GM18526 (cell line): ENCODE results near the gene CLDN3.

Source experiments
- POLR2A ChIP-seq: IDR thresholded peaks from 3 replicates; pipeline ENCODE4 v1.6.1; 2011; ENCODE audit not compliant: insufficient read length; ENCODE audit errors: extremely low read depth

The CLDN3 gene

DNA sequence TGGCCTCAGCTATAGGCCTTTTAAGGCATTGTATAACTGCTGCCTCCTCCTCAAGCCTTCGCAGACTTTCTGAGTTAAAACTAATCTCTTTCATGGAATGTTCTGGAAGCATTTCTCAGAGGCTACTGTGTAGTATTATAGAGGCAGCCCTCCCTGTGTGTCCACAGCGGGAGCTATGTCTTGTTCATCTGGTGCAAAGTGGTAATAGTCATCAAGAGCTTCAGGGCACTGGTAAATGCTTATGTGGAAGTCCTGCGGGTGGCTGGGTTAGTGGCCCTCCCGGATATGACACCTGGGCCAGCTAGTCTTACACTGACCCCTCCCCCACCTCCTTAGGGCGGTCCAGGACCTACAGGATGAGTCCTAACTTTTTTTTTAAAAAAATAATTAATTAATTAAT, 29.3 kb downstream of the CLDN3 start:
- no peak for TF ChIP-seq POLR2A

DNA sequence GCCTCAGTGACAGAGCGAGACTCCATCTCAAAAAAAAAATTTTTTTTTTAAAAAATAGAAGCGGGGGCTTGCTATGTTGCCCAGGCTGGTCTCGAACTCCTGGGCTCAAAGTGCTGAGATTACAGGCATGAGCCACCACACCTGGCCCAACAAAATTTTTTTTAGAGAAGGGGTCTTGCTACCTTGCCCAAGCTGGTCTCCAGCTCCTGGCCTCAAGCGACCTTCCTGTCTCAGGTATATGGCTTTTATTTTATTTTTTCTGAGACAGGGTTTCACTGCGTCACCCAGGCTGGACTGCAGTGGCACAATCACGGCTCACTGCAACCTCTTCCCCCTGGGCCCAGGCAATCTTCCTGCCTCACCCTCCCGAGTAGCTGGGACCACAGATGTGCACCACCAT, 29.9 kb downstream of the CLDN3 start:
- TF ChIP-seq POLR2A, result no peak

DNA sequence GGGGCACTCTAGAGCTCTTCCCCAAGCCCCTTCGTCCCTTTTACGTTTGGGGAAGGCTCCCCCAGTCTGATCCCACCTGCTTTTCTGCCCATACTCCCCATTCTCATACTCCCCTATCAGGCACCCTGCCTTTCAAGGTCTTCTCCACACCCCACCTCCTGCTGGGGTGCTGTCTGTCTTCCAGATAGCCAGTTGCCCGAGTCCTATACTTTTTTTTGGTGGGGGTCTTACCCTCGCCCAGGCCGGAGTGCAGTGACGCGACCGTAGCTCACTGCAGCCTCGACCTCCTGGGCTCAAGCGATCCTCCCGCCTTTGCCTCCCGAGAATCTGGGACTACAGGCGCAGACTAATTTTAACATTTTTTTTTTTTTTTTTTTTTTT, 30.7 kb downstream of the CLDN3 start:
- no peak for TF ChIP-seq POLR2A

DNA sequence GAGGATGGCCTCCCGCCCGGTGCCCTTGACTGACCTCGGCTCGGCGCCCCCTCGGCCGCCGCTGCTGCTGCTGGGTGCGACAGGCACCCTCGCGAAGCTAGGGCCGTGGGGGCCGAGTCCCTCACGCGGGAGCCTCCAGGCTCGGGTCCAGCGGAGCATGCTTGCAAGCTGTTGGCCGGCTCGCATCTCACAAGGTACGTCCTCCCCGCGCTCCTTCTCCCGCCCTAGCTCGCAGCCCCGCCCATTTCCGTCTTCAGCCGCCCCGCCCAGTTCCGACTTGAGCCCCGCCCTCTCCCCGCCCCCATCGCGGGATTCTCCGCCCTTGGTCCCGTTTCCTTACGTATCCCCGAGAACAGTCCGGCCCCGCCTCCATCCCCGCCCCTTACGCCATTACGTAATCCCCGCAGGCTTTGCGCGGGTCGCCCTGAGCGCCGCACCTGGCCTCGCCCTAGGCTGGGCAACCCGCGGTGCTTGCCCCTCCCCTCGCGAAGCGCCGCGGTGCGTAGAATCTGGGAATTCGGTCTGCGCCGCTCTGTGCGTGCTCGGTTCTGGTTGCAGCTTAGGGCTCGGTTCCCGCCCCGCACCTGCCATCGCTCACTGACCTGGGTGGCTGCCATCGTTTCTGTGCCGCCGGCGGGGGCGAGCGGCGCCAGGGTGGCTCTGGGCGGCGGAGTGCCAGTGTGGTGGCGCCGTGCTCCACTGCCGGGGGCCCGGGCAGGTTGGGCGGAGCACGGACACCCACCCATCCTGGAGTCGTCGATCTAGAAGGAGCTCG, 31.3 kb downstream of the CLDN3 start, which contains the start of gene ABHD11:
ABHD11 (minus strand) TSS at position 191 of the 775 bp plus-strand sequence; CDS start at position 159, 32 bp downstream.
- TF ChIP-seq POLR2A, result peak; percentile 87

DNA sequence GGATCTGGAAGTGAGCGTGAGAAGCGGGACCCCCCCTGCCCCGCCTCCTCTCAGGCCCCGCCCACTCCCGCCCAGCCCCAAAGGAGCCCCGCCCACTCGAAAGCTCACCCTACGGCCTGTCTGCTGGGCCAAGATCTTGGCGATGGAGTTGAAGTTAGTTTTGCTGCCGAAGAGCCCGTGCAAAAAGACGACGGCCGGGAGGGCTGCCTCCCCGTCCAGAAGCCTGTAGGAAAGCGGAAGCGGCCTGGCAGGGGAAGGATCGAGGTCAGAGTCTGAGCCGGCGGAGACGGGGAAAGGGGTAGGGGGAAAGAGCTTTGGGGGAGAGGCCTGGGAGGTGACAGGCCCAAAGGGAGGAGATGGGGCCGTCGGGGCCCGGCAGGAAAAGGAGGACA, 31.9 kb downstream of the CLDN3 start:
- TF ChIP-seq POLR2A, result no peak

DNA sequence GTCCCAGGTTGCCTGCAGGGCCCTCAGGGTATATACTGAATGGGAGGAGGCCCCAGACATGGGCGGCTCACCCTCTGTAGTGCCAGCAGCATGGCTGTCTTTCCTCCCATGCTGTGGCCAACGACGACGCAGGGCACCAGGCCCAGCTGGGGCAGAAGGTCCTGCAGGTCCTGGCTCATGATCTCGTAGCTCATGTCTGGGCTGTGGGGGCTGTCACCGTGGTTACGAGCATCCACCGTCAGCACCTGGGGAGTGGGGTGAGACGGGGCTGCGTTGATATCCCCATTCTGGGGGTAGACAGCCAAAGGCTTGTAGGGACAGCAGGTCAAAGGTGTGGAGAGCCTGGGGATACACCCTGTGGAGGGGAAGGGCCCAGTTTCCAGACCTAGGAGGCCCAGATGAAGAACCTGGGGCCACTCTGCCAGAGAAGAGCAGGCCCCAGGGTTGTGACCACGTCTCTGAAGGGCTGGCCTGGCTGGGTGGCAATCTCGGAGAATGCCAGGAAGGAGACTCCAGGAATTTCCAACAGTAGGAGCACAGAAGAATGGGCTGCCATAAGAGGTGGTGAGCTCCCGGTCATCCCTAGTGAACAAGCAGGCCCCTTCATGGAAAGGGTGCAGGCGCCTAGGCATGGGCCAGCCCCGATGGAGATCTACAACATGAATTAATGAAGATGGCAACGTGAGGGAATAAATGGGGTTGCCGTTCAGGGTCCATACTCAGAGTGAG, 32.4 kb downstream of the CLDN3 start:
- no peak for TF ChIP-seq POLR2A

DNA sequence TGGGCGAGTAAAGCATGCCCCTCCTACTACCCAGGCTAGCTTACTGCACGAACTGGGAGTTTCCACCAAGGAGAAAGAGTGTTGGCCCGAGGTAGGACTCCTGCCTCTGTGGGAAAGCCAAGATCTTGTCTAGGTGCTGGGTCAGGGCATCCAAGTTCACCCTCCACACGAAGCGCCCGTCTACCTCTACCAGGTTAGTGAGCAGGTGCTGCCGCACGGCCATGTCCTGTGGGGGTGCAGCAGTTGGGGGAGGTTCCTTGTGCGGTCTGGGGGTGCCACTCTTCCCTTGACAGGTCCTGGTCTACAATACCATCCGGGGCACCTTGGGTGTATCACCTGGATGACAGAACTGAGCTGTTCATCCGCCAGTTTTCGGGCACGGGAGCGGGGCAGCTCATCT, 33.2 kb downstream of the CLDN3 start:
- no peak for TF ChIP-seq POLR2A

DNA sequence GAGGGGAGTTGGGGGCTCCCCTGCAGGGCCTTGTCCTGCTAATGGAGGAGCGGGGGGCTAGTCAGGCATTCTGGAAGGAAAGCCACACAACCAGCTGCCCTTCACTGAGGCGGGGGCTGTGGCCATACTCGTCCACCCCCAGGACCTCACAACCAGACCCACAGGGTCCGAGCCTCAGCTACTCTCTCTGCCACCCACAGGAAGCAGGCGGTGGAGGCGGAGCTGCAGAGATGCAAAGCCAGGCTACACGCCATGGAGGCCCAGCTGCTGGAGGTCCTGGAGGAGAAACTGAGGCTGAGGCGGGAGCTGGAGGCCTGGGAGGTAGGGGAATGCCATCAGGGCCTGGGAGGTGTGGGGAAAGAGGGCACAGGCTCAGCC, 34.6 kb downstream of the CLDN3 start:
- no peak for TF ChIP-seq POLR2A

DNA sequence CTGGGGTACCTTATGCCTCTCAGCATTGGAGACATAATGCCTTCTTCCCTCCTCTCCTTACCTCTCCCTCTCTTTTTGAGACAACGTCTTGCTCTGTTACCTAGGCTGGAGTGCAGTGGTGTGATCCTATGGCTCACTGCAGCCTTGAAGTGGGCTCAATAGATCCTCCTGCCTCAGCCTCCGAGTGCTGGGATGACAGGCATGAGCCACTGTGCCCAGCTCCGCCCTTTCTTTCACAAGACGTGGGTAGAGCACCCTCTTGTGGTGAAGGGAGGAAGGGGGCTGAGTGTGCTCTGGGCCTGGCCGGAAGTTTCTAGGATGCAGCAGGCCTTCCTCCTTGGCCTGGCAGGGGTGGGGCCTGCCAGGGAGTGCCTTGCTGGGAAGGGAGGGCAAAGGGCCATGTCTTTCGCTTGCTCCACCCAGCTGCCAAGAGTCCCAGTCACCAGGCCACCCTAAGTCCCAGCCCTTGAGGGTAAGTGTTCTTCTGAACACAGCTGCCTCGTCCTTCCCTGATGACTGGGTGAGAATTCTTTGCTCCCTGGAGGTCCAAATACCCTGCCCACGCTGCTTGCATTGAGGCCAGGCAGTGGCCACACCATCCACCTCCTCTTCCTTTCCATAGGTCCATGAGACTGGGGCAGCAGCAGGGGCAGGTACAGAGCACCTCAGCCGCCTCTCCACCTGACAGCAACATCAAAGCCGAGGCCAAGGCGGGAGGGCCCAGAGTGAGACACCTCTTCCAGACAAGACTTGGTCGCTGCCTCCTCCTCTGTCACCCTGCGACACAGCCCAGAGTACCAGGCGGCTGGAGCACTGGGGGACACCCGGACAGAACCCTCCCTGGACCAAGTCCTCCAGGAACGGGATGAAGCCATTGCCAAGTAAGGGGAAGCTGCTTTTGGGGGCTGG, 35.2 kb downstream of the CLDN3 start:
- no peak for TF ChIP-seq POLR2A

DNA sequence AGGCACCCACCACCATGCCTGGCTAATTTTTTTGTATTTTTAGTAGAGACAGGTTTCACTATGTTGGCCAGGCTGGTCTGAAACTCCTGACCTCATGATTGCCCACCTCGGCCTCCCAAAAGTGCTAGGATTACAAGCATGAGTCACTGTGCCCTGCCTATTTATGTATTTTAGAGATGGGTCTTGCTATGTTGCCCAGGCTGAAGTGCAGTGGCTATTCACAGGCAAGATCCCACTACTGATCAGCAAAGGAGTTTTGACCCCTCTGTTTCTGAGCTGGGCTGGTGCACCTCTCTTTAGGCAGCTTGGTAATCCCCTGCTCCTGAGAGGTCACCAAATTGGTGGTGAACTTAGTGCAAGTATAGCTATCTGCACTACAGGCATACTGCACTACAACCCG, 37.7 kb downstream of the CLDN3 start:
- no peak for TF ChIP-seq POLR2A

DNA sequence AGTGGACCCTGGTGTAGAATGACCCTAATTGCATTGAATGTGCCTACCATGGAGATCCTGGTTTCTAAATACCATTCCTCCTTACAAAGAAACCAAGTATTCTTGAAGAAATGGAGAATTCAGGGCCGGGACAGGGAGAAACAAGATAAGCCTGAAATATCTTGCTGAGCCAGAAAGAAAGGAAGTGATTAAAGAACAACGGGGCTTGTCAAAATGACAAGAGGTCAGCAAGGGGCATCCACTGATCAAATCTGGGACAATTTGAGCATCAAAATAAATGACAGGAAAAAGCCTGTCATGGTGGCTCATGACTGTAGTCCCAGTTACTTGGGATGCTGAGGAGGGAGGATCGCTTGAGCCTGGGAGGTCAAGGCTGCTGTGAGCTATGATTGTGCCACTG, 39.6 kb downstream of the CLDN3 start:
- TF ChIP-seq POLR2A, result no peak

DNA sequence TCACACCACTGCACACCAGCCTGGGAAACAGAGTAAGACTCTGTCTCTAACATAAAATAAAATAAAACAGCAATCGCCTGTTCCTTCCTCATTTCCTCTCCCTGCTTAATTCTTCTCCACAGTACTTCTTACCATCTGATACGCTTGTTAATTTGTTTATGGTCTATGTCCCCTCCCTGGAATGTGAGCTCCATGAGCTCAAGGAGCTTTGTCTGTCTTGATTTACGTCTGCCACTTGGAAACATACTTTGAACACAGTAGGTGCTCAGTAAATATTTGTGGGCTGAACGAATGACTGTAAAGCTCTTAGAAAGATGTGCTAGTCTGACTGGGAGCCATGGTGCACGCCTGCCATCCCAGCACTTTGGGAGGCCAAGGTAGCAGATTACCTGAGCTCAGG, 41.5 kb downstream of the CLDN3 start:
- no peak for TF ChIP-seq POLR2A

DNA sequence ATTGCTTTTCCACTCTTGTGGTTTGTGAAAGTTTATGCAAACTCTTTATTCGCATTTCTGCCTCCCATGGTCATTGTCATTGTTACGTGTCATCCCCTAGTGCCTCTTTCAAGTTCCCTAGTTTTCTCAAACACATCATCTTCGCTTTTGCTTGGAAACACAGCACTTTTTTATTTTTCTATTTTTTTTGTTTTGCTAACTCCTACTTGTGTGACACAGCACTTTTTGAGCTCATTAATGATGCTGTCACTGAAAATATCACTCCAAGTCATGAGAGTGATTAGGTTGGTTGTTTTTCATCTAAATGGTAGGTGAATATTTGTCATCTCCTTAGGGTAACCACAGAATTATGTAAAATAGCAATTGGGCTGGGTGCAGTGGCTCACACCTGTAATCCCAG, 42.1 kb downstream of the CLDN3 start:
- TF ChIP-seq POLR2A, result no peak

DNA sequence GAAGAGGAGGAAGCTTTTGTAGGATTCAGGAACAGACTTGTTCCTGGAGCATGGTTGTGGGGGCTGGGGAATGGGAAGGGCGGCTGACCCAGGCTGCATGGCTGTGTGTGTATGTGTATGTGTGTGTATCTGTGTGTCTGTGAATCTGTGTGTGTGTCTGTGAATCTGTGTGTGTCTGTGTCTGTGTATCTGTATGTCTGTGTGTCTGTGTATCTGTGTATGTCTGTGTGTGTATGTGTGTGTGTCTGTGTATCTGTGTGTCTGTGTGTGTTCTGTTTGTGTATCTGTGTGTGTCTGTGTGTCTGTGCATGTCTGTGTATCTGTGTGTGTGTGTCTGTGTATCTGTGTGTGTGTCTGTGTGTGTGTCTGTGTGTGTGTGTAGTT, 44.0 kb downstream of the CLDN3 start:
- TF ChIP-seq POLR2A, result no peak

DNA sequence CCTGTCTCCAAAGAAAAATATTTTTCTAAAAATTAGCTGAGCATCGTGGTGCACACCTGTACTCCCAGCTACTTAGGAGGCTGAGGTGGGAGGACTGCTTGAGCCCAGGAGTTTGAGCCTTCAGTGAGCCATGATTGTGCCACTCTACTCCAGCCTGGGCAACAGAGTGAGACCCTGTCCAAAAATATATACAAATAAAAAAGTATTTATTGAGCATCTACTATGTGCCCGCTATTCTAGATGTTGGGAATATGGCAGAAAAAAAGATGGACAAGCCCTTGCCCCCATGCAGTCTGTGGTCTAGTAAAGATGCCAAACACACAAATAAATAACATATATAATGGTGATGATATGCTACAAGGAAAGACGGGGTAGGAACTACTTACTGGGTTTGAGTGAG, 46.3 kb downstream of the CLDN3 start:
- no peak for TF ChIP-seq POLR2A

DNA sequence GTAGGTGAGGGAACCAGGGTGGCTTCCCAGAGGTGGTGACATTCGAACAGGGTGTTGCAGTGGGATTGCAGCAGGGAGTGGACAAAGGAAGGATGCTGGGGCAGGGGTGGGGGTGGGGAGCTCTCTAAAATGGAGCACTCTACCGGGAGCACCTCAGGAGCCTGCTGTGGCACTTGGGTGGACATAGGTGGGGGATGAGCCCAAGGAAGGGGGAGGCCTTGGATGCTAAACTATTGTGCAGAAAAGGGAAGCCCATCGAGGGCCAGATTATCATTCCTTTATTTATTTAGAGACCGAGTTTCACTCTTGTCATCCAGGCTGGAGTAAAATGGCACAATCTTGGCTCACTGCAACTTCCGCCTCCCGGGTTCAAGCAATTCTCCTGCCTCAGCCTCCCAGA, 47.3 kb downstream of the CLDN3 start:
- no peak for TF ChIP-seq POLR2A
